Trophoblast cell (in vitro differentiated cells and primary cell): ENCODE results near the gene PPAT.

Source experiments
- DNase-seq, 2 donors: peaks; one replicate each; pipeline ENCODE4 v3.0.0-alpha.2; 2016
- H2AFZ ChIP-seq: 2 replicates; pipeline ENCODE4 v1.6.1; 2013; ENCODE audit warnings: low read length, moderate library complexity, mild to moderate bottlenecking; ENCODE audit not compliant: insufficient read depth, poor library complexity
- H2AK5ac ChIP-seq: 2 replicates; pipeline ENCODE4 v1.6.1; 2013; ENCODE audit warnings: mild to moderate bottlenecking, low read length
- H2BK120ac ChIP-seq: 2 replicates; pipeline ENCODE4 v1.6.1; 2013; ENCODE audit warnings: low read length, mild to moderate bottlenecking, moderate library complexity; ENCODE audit not compliant: insufficient read depth, poor library complexity
- H2BK12ac ChIP-seq: 2 replicates; pipeline ENCODE4 v1.6.1; 2013; ENCODE audit warnings: mild to moderate bottlenecking, low read length, moderate library complexity
- H2BK5ac ChIP-seq: 2 replicates; pipeline ENCODE4 v1.6.1; 2013; ENCODE audit warnings: low read length, low read depth, moderate library complexity, mild to moderate bottlenecking; ENCODE audit not compliant: poor library complexity
- H3K14ac ChIP-seq: 2 replicates; pipeline ENCODE4 v1.6.1; 2013; ENCODE audit warnings: mild to moderate bottlenecking, low read length
- H3K18ac ChIP-seq: 2 replicates; pipeline ENCODE4 v1.6.1; 2013; ENCODE audit warnings: mild to moderate bottlenecking, low read length
- H3K23ac ChIP-seq: 2 replicates; pipeline ENCODE4 v1.6.1; 2013; ENCODE audit warnings: low read length
- H3K27ac ChIP-seq: 2 replicates; pipeline ENCODE4 v1.5.1; 2013; ENCODE audit warnings: low read depth, mild to moderate bottlenecking, inconsistent platforms, low read length, moderate library complexity
- H3K27me3 ChIP-seq: 2 replicates; pipeline ENCODE4 v1.6.1; 2013; ENCODE audit warnings: inconsistent platforms, mild to moderate bottlenecking, low read length, moderate library complexity; ENCODE audit not compliant: insufficient read depth
- H3K36me3 ChIP-seq, 2 experiments: 1 replicate in 1 of 2; 2 replicates in 1 of 2; pipeline ENCODE4 v1.6.1; 2013; ENCODE audit warnings: low read length in 2 of 2, mild to moderate bottlenecking in 2 of 2, moderate library complexity in 1 of 2; ENCODE audit not compliant: insufficient read depth in 2 of 2, control insufficient read depth in 1 of 2
- H3K4ac ChIP-seq: 2 replicates; pipeline ENCODE4 v1.6.1; 2013; ENCODE audit warnings: low read depth, mild to moderate bottlenecking, low read length, moderate library complexity
- H3K4me1 ChIP-seq, 2 experiments: 1 replicate in 1 of 2; 2 replicates in 1 of 2; pipeline ENCODE4 v1.6.1; 2013; ENCODE audit warnings: low read length in 2 of 2, mild to moderate bottlenecking in 2 of 2, moderate library complexity in 1 of 2; ENCODE audit not compliant: insufficient read depth in 2 of 2, control insufficient read depth in 1 of 2
- H3K4me2 ChIP-seq: 2 replicates; pipeline ENCODE4 v1.6.1; 2013; ENCODE audit warnings: inconsistent platforms, mild to moderate bottlenecking, low read length, moderate library complexity
- H3K4me3 ChIP-seq: 2 replicates; pipeline ENCODE4 v1.5.1; 2013; ENCODE audit warnings: mild to moderate bottlenecking, low read depth, low read length, inconsistent platforms
- H3K79me1 ChIP-seq: one replicate; pipeline ENCODE4 v1.6.1; 2013; ENCODE audit warnings: low read length
- H3K79me2 ChIP-seq: 2 replicates; pipeline ENCODE4 v1.6.1; 2013; ENCODE audit warnings: low read length, mild to moderate bottlenecking; ENCODE audit not compliant: control insufficient read depth, insufficient read depth, poor library complexity
- H3K9ac ChIP-seq: 2 replicates; pipeline ENCODE4 v1.6.1; 2013; ENCODE audit warnings: mild to moderate bottlenecking, low read length
- H3K9me3 ChIP-seq: 2 replicates; pipeline ENCODE4 v1.6.1; 2013; ENCODE audit warnings: low read depth, mild to moderate bottlenecking, control low read depth, inconsistent platforms, low read length; ENCODE audit not compliant: insufficient read depth
- H4K12ac ChIP-seq: 2 replicates; pipeline ENCODE4 v1.6.1; 2013; ENCODE audit warnings: low read depth, mild to moderate bottlenecking, low read length, moderate library complexity
- H4K8ac ChIP-seq: 2 replicates; pipeline ENCODE4 v1.6.1; 2013; ENCODE audit warnings: low read depth, mild to moderate bottlenecking, low read length, moderate library complexity
- H4K91ac ChIP-seq: one replicate; pipeline ENCODE4 v1.6.1; 2013; ENCODE audit warnings: low read depth, mild to moderate bottlenecking, low read length, moderate library complexity
- WGBS: extraction: QIAGEN DNeasy Blood & Tissue Kit; methylation state at CpG from one replicate; pipeline ENCODE4 v1.1.7; 2013; ENCODE audit warnings: missing lambda C conversion rate; ENCODE audit not compliant: insufficient read length, insufficient coverage; ENCODE audit errors: extremely low coverage; 5-methylcytosine and 5-hydroxymethylcytosine counted together

PPAT gene

GRCh38 chr4:56469489-56470210 is 34.2 kb upstream of the PPAT start:
- Histone ChIP-seq H3K9ac (no peak overlapping the region), H3K4me3 (no peak overlapping the region), H3K4me1 (peaks cover 4 to 9% of the 10 kb centered on the region in 2 experiments), H3K9me3 (no peaks in the 10 kb centered on the region), H4K12ac (no peak overlapping the region), H3K27me3 (no peaks in the 10 kb centered on the region), H3K14ac (no peak overlapping the region), H2BK12ac (no peak overlapping the region), H3K79me1 (peaks cover 8% of the 10 kb centered on the region), H2AFZ (no peak overlapping the region), H2BK5ac (no peak overlapping the region), H3K4ac (no peak overlapping the region), H3K4me2 (no peak overlapping the region), H4K91ac (no peak overlapping the region), H3K18ac (no peak overlapping the region), H3K36me3 (peaks cover 17% of the 10 kb centered on the region in 2 experiments), H2AK5ac (no peak overlapping the region), H4K8ac (no peak overlapping the region), H3K27ac (no peak overlapping the region), H3K79me2 (peaks cover 4% of the 10 kb centered on the region), H2BK120ac (no peak overlapping the region), H3K23ac (no peak overlapping the region)
- peak in 1 of 2 donors; percentile 7 for DNase-seq
- WGBS: 100% methylated on average over 1 of the region's 6 CpGs

GRCh38 chr4:56468097-56468422 is 32.6 kb upstream of the PPAT start:
- Histone ChIP-seq H2BK120ac (no peak overlapping the region), H2AFZ (no peak overlapping the region), H3K4me3 (peak overlapping the region; percentile 85), H3K18ac (no peak overlapping the region), H3K9ac (peak overlapping the region; percentile 89), H3K4me2 (peak overlapping the region; percentile 44), H3K9me3 (no peaks in the 10 kb centered on the region), H3K27ac (peak overlapping the region; percentile 88), H4K12ac (no peak overlapping the region), H3K4ac (peak overlapping the region; percentile 54), H3K23ac (no peak overlapping the region), H3K14ac (peak overlapping the region; percentile 75), H4K91ac (peak overlapping the region; percentile 85), H2BK5ac (no peak overlapping the region), H4K8ac (peak overlapping the region; percentile 89), H2BK12ac (no peak overlapping the region), H3K79me1 (peaks cover 8% of the 10 kb centered on the region), H3K27me3 (no peaks in the 10 kb centered on the region), H3K79me2 (peaks cover 4% of the 10 kb centered on the region), H2AK5ac (no peak overlapping the region), H3K4me1 (peaks cover 4 to 9% of the 10 kb centered on the region in 2 experiments), H3K36me3 (peaks cover 9% of the 10 kb centered on the region in 2 experiments)
- DNase-seq: peak; percentile 56 to 75
- WGBS: no CpG with 5 or more reads among the region's 10 CpGs

GRCh38 chr4:56467284-56468096 is 32.1 kb upstream of the PPAT start, which contains the start of gene SRP72:
Gene SRP72 (plus strand): TSS chr4:56467617. CDS start chr4:56467636, 19 bp downstream.
- peak within 1 kb of the TSS; percentile 89 for H3K9ac ChIP-seq
- peak within 1 kb of the TSS; percentile 49 for H4K12ac ChIP-seq
- peak within 1 kb of the TSS; percentile 89 for H4K8ac ChIP-seq
- H3K14ac ChIP-seq: peak within 1 kb of the TSS; percentile 75
- peak within 1 kb of the TSS; percentile 72 for H2BK120ac ChIP-seq
- H3K36me3 ChIP-seq: peaks cover 9 to 12% of the 10 kb centered on the region in 2 experiments
- peak within 1 kb of the TSS; percentile 67 for H2BK5ac ChIP-seq
- H3K18ac ChIP-seq: peak within 1 kb of the TSS; percentile 74
- peaks cover 8% of the 10 kb centered on the region for H3K79me1 ChIP-seq
- no CpG with 5 or more reads among the region's 62 CpGs for WGBS
- peak within 1 kb of the TSS; percentile 85 for H4K91ac ChIP-seq
- H2AFZ ChIP-seq: peak within 1 kb of the TSS; percentile 77
- H2AK5ac ChIP-seq: peak within 1 kb of the TSS; percentile 20
- H3K4ac ChIP-seq: peak within 1 kb of the TSS; percentile 76
- H3K23ac ChIP-seq: no peak within 1 kb of the TSS
- H3K4me3 ChIP-seq: peak within 1 kb of the TSS; percentile 85
- no peaks in the 10 kb centered on the region for H3K27me3 ChIP-seq
- peaks cover 4 to 9% of the 10 kb centered on the region in 2 experiments for H3K4me1 ChIP-seq
- no peaks in the 10 kb centered on the region for H3K9me3 ChIP-seq
- H3K4me2 ChIP-seq: peak within 1 kb of the TSS; percentile 78
- H3K79me2 ChIP-seq: peaks cover 4% of the 10 kb centered on the region
- H2BK12ac ChIP-seq: no peak within 1 kb of the TSS
- H3K27ac ChIP-seq: peak within 1 kb of the TSS; percentile 88
- DNase-seq: peak; percentile 98

GRCh38 chr4:56466910-56467283 is 31.5 kb upstream of the PPAT start:
- H4K8ac ChIP-seq: peak overlapping the region; percentile 77
- peak overlapping the region; percentile 39 for H4K12ac ChIP-seq
- H3K18ac ChIP-seq: peak overlapping the region; percentile 74
- H4K91ac ChIP-seq: peak overlapping the region; percentile 48
- peak overlapping the region; percentile 78 for H3K4me2 ChIP-seq
- H2AFZ ChIP-seq: no peak overlapping the region
- WGBS: no CpG with 5 or more reads among the region's 8 CpGs
- peaks cover 4 to 9% of the 10 kb centered on the region in 2 experiments for H3K4me1 ChIP-seq
- H3K14ac ChIP-seq: peak overlapping the region; percentile 74
- H3K27ac ChIP-seq: peak overlapping the region; percentile 88
- no peak overlapping the region for H3K23ac ChIP-seq
- H3K79me2 ChIP-seq: peaks cover 4% of the 10 kb centered on the region
- H2BK12ac ChIP-seq: no peak overlapping the region
- peak overlapping the region; percentile 37 for H3K4ac ChIP-seq
- no peak overlapping the region for H2AK5ac ChIP-seq
- peaks cover 8 to 9% of the 10 kb centered on the region in 2 experiments for H3K36me3 ChIP-seq
- H3K4me3 ChIP-seq: peak overlapping the region; percentile 85
- peak overlapping the region; percentile 85 for H3K9ac ChIP-seq
- H2BK120ac ChIP-seq: peak overlapping the region; percentile 72
- H3K79me1 ChIP-seq: peaks cover 8% of the 10 kb centered on the region
- peak overlapping the region; percentile 29 for H2BK5ac ChIP-seq
- no peaks in the 10 kb centered on the region for H3K27me3 ChIP-seq
- H3K9me3 ChIP-seq: no peaks in the 10 kb centered on the region
- DNase-seq: peak in 1 of 2 donors; percentile 43
